ENCODE measurements around the gene AGPAT1. TPM values are rescaled to one million over a fixed set of nuclear protein-coding genes. Genes with fewer than 3 reads are reported as not detected.
A peak's percentile ranks its signal among the peaks of the same experiment; 100 is the strongest.

AGPAT1 gene
- 10 to 100 TPM; 37.5 to 38.6 TPM for total RNA-seq

GRCh38 chr6:32175711-32176475, at the start of gene AGPAT1:
AGPAT1 (minus strand) TSS chr6:32176084; CDS start chr6:32171496, 4,588 bp downstream.
- Mint-ChIP-seq H3K4me3 (peak within 1 kb of the TSS; percentile 93), H3K36me3 (peaks cover 12% of the 10 kb centered on the region), H3K27me3 (no peaks in the 10 kb centered on the region), H3K4me1 (peaks cover 59% of the 10 kb centered on the region), H3K9me3 (ENCODE audit: low read depth) (no peaks in the 10 kb centered on the region), H3K27ac (peak within 1 kb of the TSS; percentile 94)
- ATAC-seq (peak; percentile 62), DNase-seq (peak; percentile 98)
- CTCF ChIA-PET: interaction anchor here (4.6 kb wide), 1 partner anchor 16 kb away, joined by 31 read pairs; the partner anchor contains the start of genes GPSM3 and PBX2

GRCh38 chr6:32224696-32225095, 48.8 kb upstream of the AGPAT1 start:
- no peaks in the 10 kb centered on the region for H3K27me3 Mint-ChIP-seq
- no peak overlapping the region for H3K27ac Mint-ChIP-seq
- no peak overlapping the region for H3K4me3 Mint-ChIP-seq
- H3K36me3 Mint-ChIP-seq: no peaks in the 10 kb centered on the region
- no peaks in the 10 kb centered on the region for H3K4me1 Mint-ChIP-seq
- H3K9me3 Mint-ChIP-seq (ENCODE audit: low read depth): no peaks in the 10 kb centered on the region
- ATAC-seq (no peak), DNase-seq (no peak)
- CTCF ChIA-PET: interaction anchor here (1.2 kb wide), 1 partner anchor 9 kb away, joined by 4 read pairs; no protein-coding TSS in a partner anchor

- CTCF ChIA-PET: no interaction called here
- H3K9me3 Mint-ChIP-seq (ENCODE audit: low read depth): no peaks in the 10 kb centered on the region
- no peak within 1 kb of the TSS for H3K4me3 Mint-ChIP-seq
- ATAC-seq (no peak), DNase-seq (no peak)
- H3K4me1 Mint-ChIP-seq: no peaks in the 10 kb centered on the region
- H3K27ac Mint-ChIP-seq: no peak within 1 kb of the TSS
- no peaks in the 10 kb centered on the region for H3K36me3 Mint-ChIP-seq
- H3K27me3 Mint-ChIP-seq: no peaks in the 10 kb centered on the region
Measured at GRCh38 chr6:32223258-32224235, 47.7 kb upstream of the AGPAT1 start, which contains the start of gene NOTCH4. NOTCH4 (minus strand) TSS chr6:32224067; CDS start chr6:32223928, 139 bp downstream.

DNA sequence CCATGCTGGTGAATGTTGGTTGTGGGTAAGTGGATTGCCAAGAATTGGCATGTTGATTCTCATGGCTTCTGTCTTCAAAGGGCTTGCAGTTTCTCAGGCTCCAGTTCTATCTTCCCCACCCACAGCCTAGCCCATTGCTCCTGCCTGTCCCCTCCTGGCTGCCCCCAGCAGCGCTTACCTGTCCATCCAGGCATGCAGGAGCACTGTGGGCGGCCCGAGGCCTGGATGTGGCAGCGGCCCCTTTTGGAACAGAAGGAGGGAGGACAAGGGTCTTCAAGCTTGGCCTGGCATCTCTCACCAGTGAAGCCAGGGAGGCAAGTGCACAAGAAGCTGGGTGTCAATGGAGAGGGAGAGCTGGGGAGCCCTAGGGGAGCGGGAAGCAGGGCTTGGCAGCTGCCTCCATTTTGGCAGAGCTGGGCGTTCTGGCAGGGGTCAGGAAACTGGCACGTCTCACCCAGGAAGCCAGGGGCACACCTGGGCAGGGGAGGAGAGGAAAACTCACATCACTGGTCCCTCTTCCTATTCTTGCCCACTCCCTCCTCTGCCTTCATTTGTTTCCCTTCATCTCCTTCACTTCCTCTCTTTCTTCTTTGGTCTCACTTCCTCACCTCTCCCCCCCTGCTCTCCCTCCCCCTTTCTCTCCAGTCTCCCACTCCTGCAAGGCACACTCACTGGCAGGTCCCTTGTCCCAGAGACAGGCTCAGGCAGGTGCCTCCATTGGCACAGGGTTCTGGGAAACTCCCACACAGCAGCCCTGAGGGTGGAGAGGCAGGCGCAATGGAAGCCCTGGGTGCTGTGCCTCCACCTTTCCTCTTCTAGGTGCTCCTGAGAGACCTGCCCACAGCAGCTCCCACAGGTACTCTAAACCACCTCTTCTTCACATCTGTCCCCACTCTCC, 46.7 kb upstream of the AGPAT1 start:
- no peak for DNase-seq
- Mint-ChIP-seq H3K27me3 (no peaks in the 10 kb centered on the region), H3K4me3 (no peak overlapping the region), H3K4me1 (no peaks in the 10 kb centered on the region), H3K27ac (no peak overlapping the region), H3K9me3 (ENCODE audit: low read depth) (no peaks in the 10 kb centered on the region), H3K36me3 (no peaks in the 10 kb centered on the region)
- CTCF ChIA-PET: no interaction called here
- no peak for ATAC-seq

DNA sequence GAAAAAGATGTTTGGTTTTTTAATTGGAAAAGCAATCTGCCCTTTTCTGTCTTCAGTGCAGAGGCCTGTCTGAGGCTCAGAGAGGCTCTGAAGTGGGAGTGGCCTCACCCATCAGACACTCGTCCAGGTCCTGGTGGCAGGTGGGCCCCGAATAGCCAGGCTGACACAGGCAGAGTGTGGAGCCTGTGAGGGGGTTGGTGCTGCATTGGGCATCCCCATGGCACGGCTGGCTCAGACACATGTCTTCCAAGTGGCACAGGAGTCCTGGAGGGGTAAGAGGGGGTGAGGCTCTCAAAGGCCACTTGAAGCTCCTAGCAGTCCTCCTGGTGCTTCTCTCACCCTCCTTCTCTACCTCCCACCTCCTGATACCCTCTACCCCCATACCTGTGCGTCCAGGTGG, 44.1 kb upstream of the AGPAT1 start:
- H3K36me3 Mint-ChIP-seq: no peaks in the 10 kb centered on the region
- ATAC-seq: no peak
- CTCF ChIA-PET: no interaction called here
- peaks cover 5% of the 10 kb centered on the region for H3K4me1 Mint-ChIP-seq
- H3K9me3 Mint-ChIP-seq (ENCODE audit: low read depth): no peaks in the 10 kb centered on the region
- no peak overlapping the region for H3K4me3 Mint-ChIP-seq
- H3K27me3 Mint-ChIP-seq: no peaks in the 10 kb centered on the region
- H3K27ac Mint-ChIP-seq: no peak overlapping the region
- DNase-seq: no peak

DNA sequence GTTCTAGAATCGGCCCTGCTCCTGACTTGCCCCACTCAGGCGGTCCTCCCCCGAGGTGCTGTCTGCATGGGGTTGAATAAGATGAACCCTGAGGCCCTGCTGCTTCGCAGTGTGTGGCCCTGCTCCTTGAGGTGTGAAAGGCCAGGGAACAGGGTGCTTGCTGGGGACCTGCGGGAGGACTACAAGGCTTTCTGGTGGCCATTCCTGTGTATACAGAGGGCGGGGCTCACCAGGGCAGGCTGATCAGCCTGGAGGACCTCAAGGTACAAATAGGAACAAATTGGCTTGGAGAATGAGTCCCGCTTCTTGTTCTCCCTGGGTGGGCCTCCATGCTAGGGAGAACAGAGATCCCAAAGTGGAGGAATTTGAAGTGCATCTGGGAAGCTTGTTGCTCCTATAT, 42.3 kb upstream of the AGPAT1 start:
- CTCF ChIA-PET: no interaction called here
- Mint-ChIP-seq H3K4me3 (no peak overlapping the region), H3K36me3 (no peaks in the 10 kb centered on the region), H3K27me3 (no peaks in the 10 kb centered on the region), H3K4me1 (peaks cover 5% of the 10 kb centered on the region), H3K27ac (no peak overlapping the region), H3K9me3 (ENCODE audit: low read depth) (no peaks in the 10 kb centered on the region)
- ATAC-seq: no peak
- no peak for DNase-seq

DNA sequence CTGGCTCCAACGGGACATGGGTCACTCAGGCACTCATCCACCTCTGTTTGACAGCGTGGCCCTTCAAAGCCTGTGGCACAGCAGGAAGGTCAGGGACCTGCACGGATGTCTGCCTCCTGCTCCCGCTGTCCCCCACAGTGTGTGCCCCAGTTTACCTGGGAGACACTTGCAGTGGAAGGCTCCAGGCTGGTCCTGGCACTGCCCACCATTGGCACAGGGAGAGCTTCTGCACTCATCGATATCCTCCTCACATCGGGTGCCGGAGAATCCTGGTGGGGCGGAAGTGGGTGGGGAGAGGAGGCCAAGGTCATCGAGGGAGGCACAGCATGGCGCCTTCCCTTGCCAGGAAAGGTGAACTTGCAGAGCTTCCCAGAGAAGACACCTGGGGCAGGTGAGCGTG, 41.1 kb upstream of the AGPAT1 start:
- Mint-ChIP-seq H3K4me1 (peaks cover 5% of the 10 kb centered on the region), H3K9me3 (ENCODE audit: low read depth) (no peaks in the 10 kb centered on the region), H3K27ac (no peak overlapping the region), H3K36me3 (no peaks in the 10 kb centered on the region), H3K4me3 (no peak overlapping the region), H3K27me3 (no peaks in the 10 kb centered on the region)
- ATAC-seq (no peak), DNase-seq (peak; percentile 31)
- CTCF ChIA-PET: no interaction called here

GRCh38 chr6:32216285-32216684, 40.4 kb upstream of the AGPAT1 start:
- CTCF ChIA-PET: no interaction called here

GRCh38 chr6:32215617-32216016, 39.7 kb upstream of the AGPAT1 start:
- no peak overlapping the region for H3K4me3 Mint-ChIP-seq
- no peak for DNase-seq
- no peak for ATAC-seq
- H3K27me3 Mint-ChIP-seq: no peaks in the 10 kb centered on the region
- no peaks in the 10 kb centered on the region for H3K9me3 Mint-ChIP-seq (ENCODE audit: low read depth)
- CTCF ChIA-PET: interaction anchor here (0.6 kb wide), 1 partner anchor 73 kb away, joined by 4 read pairs; no protein-coding TSS in a partner anchor
- H3K4me1 Mint-ChIP-seq: peaks cover 5% of the 10 kb centered on the region
- no peak overlapping the region for H3K27ac Mint-ChIP-seq
- no peaks in the 10 kb centered on the region for H3K36me3 Mint-ChIP-seq

More at GRCh38 chr6:32216285-32216684, 40.4 kb upstream of the AGPAT1 start:
- Mint-ChIP-seq H3K27me3 (no peaks in the 10 kb centered on the region), H3K9me3 (ENCODE audit: low read depth) (no peaks in the 10 kb centered on the region), H3K4me1 (peaks cover 5% of the 10 kb centered on the region), H3K27ac (no peak overlapping the region), H3K36me3 (no peaks in the 10 kb centered on the region), H3K4me3 (no peak overlapping the region)
- no peak for DNase-seq
- ATAC-seq: no peak

- Mint-ChIP-seq H3K4me3 (no peak overlapping the region), H3K9me3 (ENCODE audit: low read depth) (no peaks in the 10 kb centered on the region), H3K27ac (no peak overlapping the region), H3K27me3 (no peaks in the 10 kb centered on the region), H3K4me1 (peaks cover 5% of the 10 kb centered on the region), H3K36me3 (no peaks in the 10 kb centered on the region)
- CTCF ChIA-PET: no interaction called here
- no peak for ATAC-seq
- no peak for DNase-seq
Measured at GRCh38 chr6:32214126-32214525, 38.2 kb upstream of the AGPAT1 start.

GRCh38 chr6:32213649-32214048, 37.8 kb upstream of the AGPAT1 start:
- no peaks in the 10 kb centered on the region for H3K27me3 Mint-ChIP-seq
- H3K4me1 Mint-ChIP-seq: peaks cover 5% of the 10 kb centered on the region
- H3K9me3 Mint-ChIP-seq (ENCODE audit: low read depth): no peaks in the 10 kb centered on the region
- H3K36me3 Mint-ChIP-seq: no peaks in the 10 kb centered on the region
- ATAC-seq (no peak), DNase-seq (no peak)
- no peak overlapping the region for H3K27ac Mint-ChIP-seq
- CTCF ChIA-PET: no interaction called here
- no peak overlapping the region for H3K4me3 Mint-ChIP-seq

- peaks cover 5% of the 10 kb centered on the region for H3K4me1 Mint-ChIP-seq
- H3K27me3 Mint-ChIP-seq: no peaks in the 10 kb centered on the region
- no peaks in the 10 kb centered on the region for H3K36me3 Mint-ChIP-seq
- no peaks in the 10 kb centered on the region for H3K9me3 Mint-ChIP-seq (ENCODE audit: low read depth)
- CTCF ChIA-PET: interaction anchor here (1.2 kb wide), 1 partner anchor 567 kb away, joined by 3 read pairs; no protein-coding TSS in a partner anchor
- ATAC-seq (no peak), DNase-seq (no peak)
- H3K27ac Mint-ChIP-seq: no peak overlapping the region
- no peak overlapping the region for H3K4me3 Mint-ChIP-seq
Measured at GRCh38 chr6:32212076-32212760, 36.3 kb upstream of the AGPAT1 start.
